ENCODE measurements around the gene POMT2.

The POMT2 gene

GRCh38 chr14:77250927-77251326, 69.8 kb downstream of the POMT2 start:
- H3K4me2 ChIP-seq: peak overlapping the region in 6 of 11 experiments; percentile 40 to 75 (median 63); a peak in 9 of 22 replicates

GRCh38 chr14:77249286-77249685, 71.4 kb downstream of the POMT2 start:
- Histone ChIP-seq H3K27me3 (no peaks in the 10 kb centered on the region), H3K9ac (no peak overlapping the region), H3K9me3 (replicated peaks in 1 of 11) (no peaks in the 10 kb centered on the region; a peak in 2 of 22 replicates), H3K4me1 (peaks cover 8 to 65% (median 50%) of the 10 kb centered on the region in 10 experiments), H3K4me2 (0 out of 22 replicates have a peak overlapping the region, but pooled peaks of 1 of the 11 experiments have one; percentile 75), H3K4me3 (no peak overlapping the region), H4K20me1 (peaks cover 0 to 3% (median 0%) of the 10 kb centered on the region in 11 experiments; a peak in 2 of 22 replicates), H3K36me3 (peaks cover 17 to 86% (median 70%) of the 10 kb centered on the region in 11 experiments), H3K27ac (no peak overlapping the region)
- TF ChIP-seq Cebpa-rat (IDR thresholded peaks at IDR 0.05): no peak

More at GRCh38 chr14:77250927-77251326, 69.8 kb downstream of the POMT2 start:
- H3K4me1 ChIP-seq: peaks cover 0 to 50% (median 38%) of the 10 kb centered on the region in 10 experiments; a peak in 13 of 20 replicates
- no peak for TF ChIP-seq Cebpa-rat (IDR thresholded peaks at IDR 0.05)
- peaks cover 0 to 3% (median 0%) of the 10 kb centered on the region in 11 experiments; a peak in 2 of 22 replicates for H4K20me1 ChIP-seq
- no peak overlapping the region for H3K27ac ChIP-seq
- no peak overlapping the region for H3K9ac ChIP-seq
- no peaks in the 10 kb centered on the region; a peak in 1 of 22 replicates for H3K9me3 ChIP-seq (replicated peaks in 1 of 11)
- H3K36me3 ChIP-seq: peaks cover 15 to 85% (median 66%) of the 10 kb centered on the region in 11 experiments
- no peak overlapping the region for H3K4me3 ChIP-seq
- H3K27me3 ChIP-seq: no peaks in the 10 kb centered on the region

- H3K36me3 ChIP-seq: peaks cover 17 to 80% (median 63%) of the 10 kb centered on the region in 11 experiments
- H3K27me3 ChIP-seq: no peaks in the 10 kb centered on the region
- no peak overlapping the region for H3K9ac ChIP-seq
- H4K20me1 ChIP-seq: no peaks in the 10 kb centered on the region; a peak in 2 of 22 replicates
- H3K4me2 ChIP-seq: no peak overlapping the region
- H3K4me3 ChIP-seq: no peak overlapping the region
- H3K9me3 ChIP-seq (replicated peaks in 1 of 11): no peaks in the 10 kb centered on the region; a peak in 2 of 22 replicates
- H3K4me1 ChIP-seq: peaks cover 15 to 68% (median 52%) of the 10 kb centered on the region in 10 experiments
- no peak for TF ChIP-seq Cebpa-rat (IDR thresholded peaks at IDR 0.05)
- H3K27ac ChIP-seq: no peak overlapping the region
These were observed 72.0 kb downstream of the POMT2 start for GRCh38 chr14:77248666-77249065.

- no peak overlapping the region for H3K4me2 ChIP-seq
- peaks cover 17 to 61% (median 49%) of the 10 kb centered on the region in 11 experiments for H3K36me3 ChIP-seq
- no peaks in the 10 kb centered on the region for H3K27me3 ChIP-seq
- H4K20me1 ChIP-seq: peaks cover 0 to 9% (median 0%) of the 10 kb centered on the region in 11 experiments; a peak in 1 of 22 replicates
- H3K9ac ChIP-seq: no peak overlapping the region
- H3K27ac ChIP-seq: no peak overlapping the region
- H3K4me1 ChIP-seq: peaks cover 33 to 68% (median 55%) of the 10 kb centered on the region in 10 experiments
- no peaks in the 10 kb centered on the region; a peak in 2 of 22 replicates for H3K9me3 ChIP-seq (replicated peaks in 1 of 11)
- no peak for TF ChIP-seq Cebpa-rat (IDR thresholded peaks at IDR 0.05)
- no peak overlapping the region for H3K4me3 ChIP-seq
These were observed 73.9 kb downstream of the POMT2 start for GRCh38 chr14:77246784-77247183.

GRCh38 chr14:77245820-77246219, 74.9 kb downstream of the POMT2 start:
- H3K4me1 ChIP-seq: peaks cover 36 to 68% (median 56%) of the 10 kb centered on the region in 10 experiments
- no peak overlapping the region for H3K4me3 ChIP-seq
- no peak overlapping the region for H3K9ac ChIP-seq
- peaks cover 0 to 9% (median 0%) of the 10 kb centered on the region in 11 experiments; a peak in 1 of 22 replicates for H4K20me1 ChIP-seq
- H3K27me3 ChIP-seq: no peaks in the 10 kb centered on the region
- H3K9me3 ChIP-seq (replicated peaks in 1 of 11): no peaks in the 10 kb centered on the region; a peak in 2 of 22 replicates
- no peak for TF ChIP-seq Cebpa-rat (IDR thresholded peaks at IDR 0.05)
- no peak overlapping the region; a peak in 1 of 22 replicates for H3K4me2 ChIP-seq
- H3K36me3 ChIP-seq: peaks cover 17 to 52% (median 42%) of the 10 kb centered on the region in 11 experiments; a peak in 21 of 22 replicates
- no peak overlapping the region for H3K27ac ChIP-seq

GRCh38 chr14:77243853-77244252, 76.8 kb downstream of the POMT2 start:
- Histone ChIP-seq H3K27ac (peak overlapping the region in 10 of 11 experiments; percentile 37 to 82 (median 62); a peak in 20 of 22 replicates), H3K36me3 (peaks cover 12 to 39% (median 32%) of the 10 kb centered on the region in 11 experiments; a peak in 21 of 22 replicates), H3K4me2 (peak overlapping the region; percentile 68 to 92 (median 86)), H3K4me3 (peak overlapping the region in 1 of 10 experiments; percentile 3; a peak in 2 of 20 replicates), H3K9me3 (replicated peaks in 1 of 11) (no peaks in the 10 kb centered on the region; a peak in 2 of 22 replicates), H4K20me1 (peaks cover 0 to 9% (median 0%) of the 10 kb centered on the region in 11 experiments; a peak in 1 of 22 replicates), H3K27me3 (no peaks in the 10 kb centered on the region), H3K4me1 (peaks cover 51 to 69% (median 66%) of the 10 kb centered on the region in 10 experiments), H3K9ac (peak overlapping the region in 7 of 11 experiments; percentile 10 to 69 (median 41); a peak in 11 of 22 replicates)
- TF ChIP-seq Cebpa-rat (IDR thresholded peaks at IDR 0.05): peak in 3 of 11 experiments; percentile 33 to 69 (median 43); a peak in 4 of 22 replicates

- no peaks in the 10 kb centered on the region for H3K27me3 ChIP-seq
- H3K27ac ChIP-seq: peak overlapping the region in 6 of 11 experiments; percentile 24 to 80 (median 72); a peak in 10 of 22 replicates
- peaks cover 7 to 28% (median 21%) of the 10 kb centered on the region in 11 experiments; a peak in 20 of 22 replicates for H3K36me3 ChIP-seq
- no peak for TF ChIP-seq Cebpa-rat (IDR thresholded peaks at IDR 0.05)
- no peaks in the 10 kb centered on the region; a peak in 1 of 22 replicates for H3K9me3 ChIP-seq (replicated peaks in 1 of 11)
- H3K4me2 ChIP-seq: peak overlapping the region; percentile 68 to 92 (median 86)
- H3K9ac ChIP-seq: peak overlapping the region in 4 of 11 experiments; percentile 31 to 56 (median 40); a peak in 6 of 22 replicates
- H3K4me3 ChIP-seq: peak overlapping the region in 3 of 10 experiments; percentile 11 to 32 (median 11); a peak in 1 of 20 replicates
- peaks cover 0 to 9% (median 0%) of the 10 kb centered on the region in 11 experiments; a peak in 2 of 22 replicates for H4K20me1 ChIP-seq
- peaks cover 62 to 80% (median 77%) of the 10 kb centered on the region in 10 experiments for H3K4me1 ChIP-seq
These were observed 77.9 kb downstream of the POMT2 start for GRCh38 chr14:77242752-77243151.

- Histone ChIP-seq H3K9ac (peak overlapping the region in 4 of 11 experiments; percentile 31 to 56 (median 40); a peak in 5 of 22 replicates), H3K4me1 (peaks cover 69 to 88% (median 85%) of the 10 kb centered on the region in 10 experiments), H3K36me3 (peaks cover 7 to 20% (median 14%) of the 10 kb centered on the region in 11 experiments; a peak in 19 of 22 replicates), H3K4me3 (peak overlapping the region in 1 of 10 experiments; percentile 32; a peak in 1 of 20 replicates), H3K27me3 (no peaks in the 10 kb centered on the region), H3K9me3 (replicated peaks in 1 of 11) (no peaks in the 10 kb centered on the region; a peak in 1 of 22 replicates), H3K27ac (peak overlapping the region in 5 of 11 experiments; percentile 23 to 80 (median 75); a peak in 10 of 22 replicates), H3K4me2 (peak overlapping the region; percentile 68 to 92 (median 86); a peak in 21 of 22 replicates), H4K20me1 (peaks cover 0 to 15% (median 0%) of the 10 kb centered on the region in 11 experiments; a peak in 3 of 22 replicates)
- TF ChIP-seq Cebpa-rat (IDR thresholded peaks at IDR 0.05): no peak
These were observed 78.7 kb downstream of the POMT2 start for GRCh38 chr14:77241955-77242354.

All from BLaER1 treated with 17β-estradiol and CSF1 and Interleukin-3, amounts not matched to agents 10 nM and 100 nM (cell line).